Measurements from ENCODE around the gene NFATC3.

NFATC3 gene

GRCh38 chr16:68231384-68232136 is 146.4 kb downstream of the NFATC3 start:
- TF ChIP-seq ZNF384 (IDR thresholded peaks at IDR 0.05): no peak
- TF ChIP-seq NFRKB (IDR thresholded peaks at IDR 0.05): no peak
- TF ChIP-seq, protein P1, sequence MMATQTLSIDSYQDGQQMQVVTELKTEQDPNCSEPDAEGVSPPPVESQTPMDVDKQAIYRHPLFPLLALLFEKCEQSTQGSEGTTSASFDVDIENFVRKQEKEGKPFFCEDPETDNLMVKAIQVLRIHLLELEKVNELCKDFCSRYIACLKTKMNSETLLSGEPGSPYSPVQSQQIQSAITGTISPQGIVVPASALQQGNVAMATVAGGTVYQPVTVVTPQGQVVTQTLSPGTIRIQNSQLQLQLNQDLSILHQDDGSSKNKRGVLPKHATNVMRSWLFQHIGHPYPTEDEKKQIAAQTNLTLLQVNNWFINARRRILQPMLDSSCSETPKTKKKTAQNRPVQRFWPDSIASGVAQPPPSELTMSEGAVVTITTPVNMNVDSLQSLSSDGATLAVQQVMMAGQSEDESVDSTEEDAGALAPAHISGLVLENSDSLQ (IDR thresholded peaks at IDR 0.05): no peak
- CTCF ChIA-PET: no interaction called here
- no peak for DNase-seq (ENCODE audit: extremely low spot score)
- POLR2A ChIA-PET: no interaction called here

- TF ChIP-seq ELF4 (IDR thresholded peaks at IDR 0.05) (no peak), SP1 (IDR thresholded peaks at IDR 0.05) (no peak), ARNT (IDR thresholded peaks at IDR 0.05) (no peak), LEF1 (IDR thresholded peaks at IDR 0.05; ENCODE audit: borderline replicate concordance) (no peak), FOXA1 (IDR thresholded peaks at IDR 0.05) (no peak), FOXK2 (IDR thresholded peaks at IDR 0.05) (no peak), NFRKB (IDR thresholded peaks at IDR 0.05) (no peak), CTBP1 (IDR thresholded peaks at IDR 0.05; ENCODE audit: borderline replicate concordance) (no peak), BHLHE40 (IDR thresholded peaks at IDR 0.05; ENCODE audit: borderline replicate concordance) (no peak), SUZ12 (IDR thresholded peaks at IDR 0.05) (no peak)
- DNase-seq (ENCODE audit: extremely low spot score): no peak
- ChIA-PET CTCF (no interaction called here), POLR2A (interaction anchor here (1.0 kb wide), 1 partner anchor 147 kb away, joined by 3 read pairs; the partner anchor contains the start of gene NFATC3)
Measured at GRCh38 chr16:68232335-68232734, 147.2 kb downstream of the NFATC3 start.

GRCh38 chr16:68233085-68233834 is 148.1 kb downstream of the NFATC3 start:
- ChIA-PET POLR2A (interaction anchor here (0.6 to 1.0 kb wide), 2 partner anchors 113 to 148 kb away, joined by 3 to 4 read pairs; partner anchors contain the start of gene NFATC3), CTCF (no interaction called here)
- no peak for DNase-seq (ENCODE audit: extremely low spot score)
- TF ChIP-seq TARDBP (IDR thresholded peaks at IDR 0.05): no peak
- no peak for TF ChIP-seq FOXM1 (IDR thresholded peaks at IDR 0.05; ENCODE audit: borderline replicate concordance)
- TF ChIP-seq FOXA1 (IDR thresholded peaks at IDR 0.05): no peak
- no peak for TF ChIP-seq ELF4 (IDR thresholded peaks at IDR 0.05)
- TF ChIP-seq LEF1 (IDR thresholded peaks at IDR 0.05; ENCODE audit: borderline replicate concordance): no peak
- no peak for TF ChIP-seq BHLHE40 (IDR thresholded peaks at IDR 0.05; ENCODE audit: borderline replicate concordance)
- TF ChIP-seq ARNT (IDR thresholded peaks at IDR 0.05): no peak

- ChIA-PET POLR2A (no interaction called here), CTCF (interaction anchor here (1.3 kb wide), 1 partner anchor 141 kb away, joined by 7 read pairs; no protein-coding TSS in a partner anchor)
- TF ChIP-seq FOXA1 (IDR thresholded peaks at IDR 0.05): no peak
- no peak for TF ChIP-seq BHLHE40 (IDR thresholded peaks at IDR 0.05; ENCODE audit: borderline replicate concordance)
- no peak for TF ChIP-seq LEF1 (IDR thresholded peaks at IDR 0.05; ENCODE audit: borderline replicate concordance)
- no peak for TF ChIP-seq HDGF (IDR thresholded peaks at IDR 0.05; ENCODE audit: borderline replicate concordance)
- TF ChIP-seq SUZ12 (IDR thresholded peaks at IDR 0.05): no peak
- no peak for TF ChIP-seq TARDBP (IDR thresholded peaks at IDR 0.05)
- no peak for TF ChIP-seq SP1 (IDR thresholded peaks at IDR 0.05)
- no peak for TF ChIP-seq FOXM1 (IDR thresholded peaks at IDR 0.05; ENCODE audit: borderline replicate concordance)
- TF ChIP-seq CTBP1 (IDR thresholded peaks at IDR 0.05; ENCODE audit: borderline replicate concordance): no peak
- TF ChIP-seq ZNF384 (IDR thresholded peaks at IDR 0.05): no peak
- no peak for TF ChIP-seq NFRKB (IDR thresholded peaks at IDR 0.05)
- TF ChIP-seq FOXK2 (IDR thresholded peaks at IDR 0.05): no peak
- no peak for TF ChIP-seq ARNT (IDR thresholded peaks at IDR 0.05)
- no peak for TF ChIP-seq L3MBTL2 (conservative IDR thresholded peaks at IDR 0.05)
- TF ChIP-seq ELF4 (IDR thresholded peaks at IDR 0.05): no peak
- TF ChIP-seq, protein P1 (IDR thresholded peaks at IDR 0.05): no peak
- DNase-seq (ENCODE audit: extremely low spot score): no peak
Measured at GRCh38 chr16:68233835-68234187, 148.6 kb downstream of the NFATC3 start.

DNA sequence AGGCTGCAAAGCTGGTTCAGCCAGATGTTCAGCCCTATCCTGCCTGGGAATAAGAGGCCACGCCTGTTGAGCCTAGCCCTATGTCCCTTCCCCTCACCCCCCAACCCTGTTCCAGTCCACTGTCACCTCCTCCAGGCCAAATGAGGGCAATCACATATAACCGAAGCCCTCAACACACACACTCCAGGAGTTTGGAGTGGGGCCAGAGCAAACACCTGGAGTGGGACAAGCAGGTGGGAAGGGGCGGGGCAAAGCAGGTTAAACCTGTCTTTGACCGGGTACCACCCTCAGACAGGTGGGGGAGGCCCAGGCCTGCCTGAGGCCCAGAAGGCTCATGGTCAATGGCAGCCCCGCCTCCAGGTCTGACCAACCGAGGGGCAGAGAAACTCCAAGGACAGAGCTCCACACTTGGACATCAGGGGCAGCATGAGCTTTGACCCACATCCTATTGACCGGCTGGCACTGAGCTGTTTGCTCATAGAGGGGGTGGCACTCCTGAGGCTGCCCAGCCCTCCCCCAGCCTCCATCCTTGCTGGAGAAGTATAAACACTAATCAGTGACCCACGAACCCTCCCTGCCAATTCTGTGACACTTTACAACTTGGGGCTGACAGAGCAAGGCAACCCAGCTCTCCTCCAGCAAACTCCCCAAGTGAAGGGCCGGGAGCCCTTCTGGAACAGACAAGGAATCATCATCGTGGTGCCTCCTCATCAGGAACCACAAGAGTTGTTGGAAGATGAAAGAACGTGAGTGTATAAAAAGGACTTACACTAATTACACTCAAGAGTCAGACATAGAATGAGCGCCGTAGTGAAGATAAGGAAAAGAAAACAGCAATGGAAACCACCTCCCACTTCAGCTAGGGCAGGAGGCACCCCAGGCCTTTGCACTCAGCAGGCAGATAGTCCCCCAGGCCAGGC is 149.3 kb downstream of the NFATC3 start:
- DNase-seq (ENCODE audit: extremely low spot score): no peak
- CTCF ChIA-PET: interaction anchor here (1.3 kb wide), 1 partner anchor 141 kb away, joined by 7 read pairs; no protein-coding TSS in a partner anchor
- POLR2A ChIA-PET: no interaction called here
- TF ChIP-seq L3MBTL2 (conservative IDR thresholded peaks at IDR 0.05): no peak
- TF ChIP-seq HDGF (IDR thresholded peaks at IDR 0.05; ENCODE audit: borderline replicate concordance): no peak
- TF ChIP-seq FOXK2 (IDR thresholded peaks at IDR 0.05): no peak
- TF ChIP-seq, protein P1 (IDR thresholded peaks at IDR 0.05): no peak
- TF ChIP-seq LEF1 (IDR thresholded peaks at IDR 0.05; ENCODE audit: borderline replicate concordance): no peak
- no peak for TF ChIP-seq SP1 (IDR thresholded peaks at IDR 0.05)
- no peak for TF ChIP-seq ARNT (IDR thresholded peaks at IDR 0.05)

Measured in HEK293T (cell line).